ENCODE results near the gene MT1X. TPM values are rescaled to one million over a fixed set of nuclear protein-coding genes. Genes with fewer than 3 reads are reported as not detected.

The MT1X gene
- total and polyA plus RNA-seq, 2 of the 13 experiments (the other 11 are each of a cell fraction or from before 2014, with no cell fraction given), result 19.7 to 288 TPM

- intact Hi-C loops (cut with micrococcal nuclease; ENCODE audit: unreplicated experiment) (no loop called here), in situ Hi-C loops (cut with HindIII; ENCODE audit: extremely low pct_ligation_motif_present, low pct_unique_long_range_greater_than_20kb) (no loop called here)
- peaks cover 10% of the 10 kb centered on the region for H3K9me3 ChIP-seq (ENCODE audit: low read length)
- H3K27me3 ChIP-seq (ENCODE audit: control insufficient read depth in 1 of 2, insufficient read depth in 2 of 2, low read length in 2 of 2), result peaks cover 0 to 6% of the 10 kb centered on the region in 2 experiments; a peak in 1 of 5 replicates
- H3K4me3 ChIP-seq (replicated peaks in 1 of 3; ENCODE audit: insufficient read depth in 1 of 3, low read depth in 2 of 3, low read length in 3 of 3), result peak overlapping the region; percentile 62 to 83 (median 78); a peak in 4 of 6 replicates
- WGBS (ENCODE audit: low lambda C conversion rate), result 91% methylated on average over 5 of the region's 5 CpGs
- no peak overlapping the region for H3K9ac ChIP-seq (ENCODE audit: insufficient read depth, low read depth, low read length)
- ChIA-PET POLR2A (interaction anchor here (0.8 to 2.3 kb wide), 6 partner anchors 18 to 77 kb away, joined by 3 to 15 read pairs (median 4); partner anchors contain the start of genes MT1E, MT2A and NUP93), CTCF (ENCODE audit: low intra/inter-chr PET ratio, low total read pairs) (no interaction called here)
- ATAC-seq, result no peak
- DNase-seq (ENCODE audit: low spot score), result no peak
- TF ChIP-seq MAFG (CRISPR knock-in tag; IDR thresholded peaks at IDR 0.05) (peak; percentile 71; the same call in 1 of the 2 replicates), SRSF4 (IDR thresholded peaks at IDR 0.05; ENCODE audit: low read depth, low read length, poor library complexity, severe bottlenecking) (no peak), MAFF (IDR thresholded peaks at IDR 0.05; ENCODE audit: low read depth, low read length) (peak; percentile 93), MAFK (conservative IDR thresholded peaks at IDR 0.05 in 1 of 2, IDR thresholded peaks at IDR 0.05 in 1 of 2; ENCODE audit: low read length in 2 of 2) (peak; percentile 95 to 96)
- no TSS peak for BruUV-seq (replicated peaks)
- no peak for FAIRE-seq
- peak overlapping the region; percentile 100 for H3K4me2 ChIP-seq (ENCODE audit: low read depth, low read length)
- no peaks in the 10 kb centered on the region for H4K20me1 ChIP-seq (ENCODE audit: insufficient read depth, low read length)
- H3K4me1 ChIP-seq (ENCODE audit: insufficient read depth, low read length), result peaks cover 47% of the 10 kb centered on the region
- no peak overlapping the region for H3K27ac ChIP-seq (ENCODE audit: extremely low read length, insufficient read depth, low read length)
- no peaks in the 10 kb centered on the region for H3K36me3 ChIP-seq (replicated peaks in 1 of 2; ENCODE audit: control insufficient read depth in 1 of 2, insufficient read depth in 2 of 2, low read length in 2 of 2)
- H3K79me2 ChIP-seq (ENCODE audit: insufficient read depth, low read length), result no peaks in the 10 kb centered on the region
- no peak overlapping the region for H2AFZ ChIP-seq (ENCODE audit: low read length)
Observed at GRCh38 chr16:56683424-56684172, 1.3 kb downstream of the MT1X start.

GRCh38 chr16:56684256-56684925 lies 2.1 kb downstream of the MT1X start:
- POLR2A ChIA-PET, result interaction anchor here (1.3 to 1.8 kb wide), 2 partner anchors 18 to 27 kb away, joined by 3 to 5 read pairs; partner anchors contain the start of gene MT1F
- Histone ChIP-seq H3K79me2 (ENCODE audit: insufficient read depth, low read length) (no peaks in the 10 kb centered on the region), H2AFZ (ENCODE audit: low read length) (no peak overlapping the region), H3K9me3 (ENCODE audit: low read length) (peaks cover 10% of the 10 kb centered on the region), H3K27ac (ENCODE audit: extremely low read length, insufficient read depth, low read length) (no peak overlapping the region), H3K4me3 (replicated peaks in 1 of 3; ENCODE audit: insufficient read depth in 1 of 3, low read depth in 2 of 3, low read length in 3 of 3) (no peak overlapping the region), H3K4me1 (ENCODE audit: insufficient read depth, low read length) (peaks cover 55% of the 10 kb centered on the region), H3K9ac (ENCODE audit: insufficient read depth, low read depth, low read length) (no peak overlapping the region), H3K36me3 (replicated peaks in 1 of 2; ENCODE audit: control insufficient read depth in 1 of 2, insufficient read depth in 2 of 2, low read length in 2 of 2) (no peaks in the 10 kb centered on the region), H3K27me3 (ENCODE audit: control insufficient read depth in 1 of 2, insufficient read depth in 2 of 2, low read length in 2 of 2) (peaks cover 0 to 6% of the 10 kb centered on the region in 2 experiments; a peak in 1 of 5 replicates), H4K20me1 (ENCODE audit: insufficient read depth, low read length) (no peaks in the 10 kb centered on the region), H3K4me2 (ENCODE audit: low read depth, low read length) (no peak overlapping the region)
- WGBS (ENCODE audit: low lambda C conversion rate), result 43% methylated on average over 3 of the region's 4 CpGs
- intact Hi-C loops (cut with micrococcal nuclease; ENCODE audit: unreplicated experiment), result no loop called here
- in situ Hi-C loops (cut with HindIII; ENCODE audit: extremely low pct_ligation_motif_present, low pct_unique_long_range_greater_than_20kb), result no loop called here
- FAIRE-seq (no peak), ATAC-seq (no peak), DNase-seq (ENCODE audit: low spot score) (no peak)
- BruUV-seq (replicated peaks), result no TSS peak
- CTCF ChIA-PET (ENCODE audit: low intra/inter-chr PET ratio, low total read pairs), result no interaction called here
- no peak for TF ChIP-seq ZFP36 (IDR thresholded peaks at IDR 0.05; ENCODE audit: borderline replicate concordance, low read depth, low read length, partially characterized antibody)
- TF ChIP-seq, protein P1, sequence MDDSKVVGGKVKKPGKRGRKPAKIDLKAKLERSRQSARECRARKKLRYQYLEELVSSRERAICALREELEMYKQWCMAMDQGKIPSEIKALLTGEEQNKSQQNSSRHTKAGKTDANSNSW (CRISPR knock-in tag; IDR thresholded peaks at IDR 0.05; ENCODE audit: borderline replicate concordance), result no peak
- TF ChIP-seq, protein P2, sequence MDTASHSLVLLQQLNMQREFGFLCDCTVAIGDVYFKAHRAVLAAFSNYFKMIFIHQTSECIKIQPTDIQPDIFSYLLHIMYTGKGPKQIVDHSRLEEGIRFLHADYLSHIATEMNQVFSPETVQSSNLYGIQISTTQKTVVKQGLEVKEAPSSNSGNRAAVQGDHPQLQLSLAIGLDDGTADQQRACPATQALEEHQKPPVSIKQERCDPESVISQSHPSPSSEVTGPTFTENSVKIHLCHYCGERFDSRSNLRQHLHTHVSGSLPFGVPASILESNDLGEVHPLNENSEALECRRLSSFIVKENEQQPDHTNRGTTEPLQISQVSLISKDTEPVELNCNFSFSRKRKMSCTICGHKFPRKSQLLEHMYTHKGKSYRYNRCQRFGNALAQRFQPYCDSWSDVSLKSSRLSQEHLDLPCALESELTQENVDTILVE (CRISPR knock-in tag; IDR thresholded peaks at IDR 0.05), result no peak
- TF ChIP-seq, protein P3, sequence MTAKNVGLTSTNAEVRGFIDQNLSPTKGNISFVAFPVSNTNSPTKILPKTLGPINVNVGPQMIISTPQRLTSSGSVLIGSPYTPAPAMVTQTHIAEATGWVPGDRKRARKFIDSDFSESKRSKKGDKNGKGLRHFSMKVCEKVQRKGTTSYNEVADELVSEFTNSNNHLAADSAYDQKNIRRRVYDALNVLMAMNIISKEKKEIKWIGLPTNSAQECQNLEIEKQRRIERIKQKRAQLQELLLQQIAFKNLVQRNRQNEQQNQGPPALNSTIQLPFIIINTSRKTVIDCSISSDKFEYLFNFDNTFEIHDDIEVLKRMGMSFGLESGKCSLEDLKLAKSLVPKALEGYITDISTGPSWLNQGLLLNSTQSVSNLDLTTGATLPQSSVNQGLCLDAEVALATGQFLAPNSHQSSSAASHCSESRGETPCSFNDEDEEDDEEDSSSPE (CRISPR knock-in tag; IDR thresholded peaks at IDR 0.05), result no peak
- TF ChIP-seq GATAD2A (CRISPR knock-in tag; IDR thresholded peaks at IDR 0.05), result no peak
- no peak for TF ChIP-seq ZBTB8A (CRISPR knock-in tag; IDR thresholded peaks at IDR 0.05; ENCODE audit: borderline replicate concordance, low read depth)
- TF ChIP-seq HMGA1 (CRISPR knock-in tag; conservative IDR thresholded peaks at IDR 0.05), result no peak
- TF ChIP-seq, protein P4, sequence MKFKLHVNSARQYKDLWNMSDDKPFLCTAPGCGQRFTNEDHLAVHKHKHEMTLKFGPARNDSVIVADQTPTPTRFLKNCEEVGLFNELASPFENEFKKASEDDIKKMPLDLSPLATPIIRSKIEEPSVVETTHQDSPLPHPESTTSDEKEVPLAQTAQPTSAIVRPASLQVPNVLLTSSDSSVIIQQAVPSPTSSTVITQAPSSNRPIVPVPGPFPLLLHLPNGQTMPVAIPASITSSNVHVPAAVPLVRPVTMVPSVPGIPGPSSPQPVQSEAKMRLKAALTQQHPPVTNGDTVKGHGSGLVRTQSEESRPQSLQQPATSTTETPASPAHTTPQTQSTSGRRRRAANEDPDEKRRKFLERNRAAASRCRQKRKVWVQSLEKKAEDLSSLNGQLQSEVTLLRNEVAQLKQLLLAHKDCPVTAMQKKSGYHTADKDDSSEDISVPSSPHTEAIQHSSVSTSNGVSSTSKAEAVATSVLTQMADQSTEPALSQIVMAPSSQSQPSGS (CRISPR knock-in tag; IDR thresholded peaks at IDR 0.05), result no peak

Data from HepG2 (cell line).